H9 (cell line): ENCODE measurements around the gene GPX7. TPM values are rescaled to one million over a fixed set of nuclear protein-coding genes. Genes with fewer than 3 reads are reported as not detected.

Experiments used
- DNase-seq: peaks from one replicate; pipeline ENCODE4 v3.0.0-alpha.2; 2017
- H2AFZ ChIP-seq: one replicate; pipeline ENCODE4 v1.6.1; 2013; ENCODE audit warnings: mild to moderate bottlenecking, low read length, control low read depth, moderate library complexity
- H2AK5ac ChIP-seq: 2 replicates; pipeline ENCODE4 v1.6.1; 2013; ENCODE audit warnings: low read length, control low read depth, mixed read lengths; ENCODE audit not compliant: insufficient read length
- H2BK120ac ChIP-seq: one replicate; pipeline ENCODE4 v1.6.1; 2013; ENCODE audit warnings: low read depth, mild to moderate bottlenecking, low read length, control low read depth, inconsistent platforms; ENCODE audit not compliant: poor library complexity, severe bottlenecking
- H2BK12ac ChIP-seq: 2 replicates; pipeline ENCODE4 v1.6.1; 2013; ENCODE audit warnings: low read length, control low read depth, mixed read lengths, low read depth; ENCODE audit not compliant: insufficient read length
- H2BK15ac ChIP-seq: 2 replicates; pipeline ENCODE4 v1.6.1; 2013; ENCODE audit warnings: low read depth, low read length, control low read depth
- H2BK20ac ChIP-seq: one replicate; pipeline ENCODE4 v1.6.1; 2013; ENCODE audit warnings: low read depth, mild to moderate bottlenecking, low read length, control low read depth, inconsistent platforms; ENCODE audit not compliant: poor library complexity, severe bottlenecking
- H2BK5ac ChIP-seq: 2 replicates; pipeline ENCODE4 v1.6.1; 2013; ENCODE audit warnings: low read length, control low read depth, mixed read lengths; ENCODE audit not compliant: insufficient read length
- H3K14ac ChIP-seq: 2 replicates; pipeline ENCODE4 v1.6.1; 2013; ENCODE audit warnings: low read length, control low read depth; ENCODE audit not compliant: insufficient read depth
- H3K18ac ChIP-seq: 2 replicates; pipeline ENCODE4 v1.6.1; 2013; ENCODE audit warnings: low read depth, mild to moderate bottlenecking, mixed read lengths, low read length, control low read depth; ENCODE audit not compliant: insufficient read length
- H3K23ac ChIP-seq: 2 replicates; pipeline ENCODE4 v1.6.1; 2013; ENCODE audit warnings: low read length, control low read depth, mixed read lengths, low read depth; ENCODE audit not compliant: insufficient read length
- H3K23me2 ChIP-seq: 2 replicates; pipeline ENCODE4 v1.6.1; 2013; ENCODE audit warnings: low read depth, mild to moderate bottlenecking, mixed read lengths, low read length, control low read depth; ENCODE audit not compliant: insufficient read length, poor library complexity, severe bottlenecking
- H3K27ac ChIP-seq: 2 replicates; pipeline ENCODE4 v1.5.1; 2013; ENCODE audit warnings: low read length, control low read depth, mixed read lengths, low read depth; ENCODE audit not compliant: insufficient read length
- H3K27me3 ChIP-seq: 2 replicates; pipeline ENCODE4 v1.6.1; 2013; ENCODE audit warnings: low read length, control low read depth, inconsistent platforms; ENCODE audit not compliant: insufficient read depth
- H3K4ac ChIP-seq: 2 replicates; pipeline ENCODE4 v1.6.1; 2013; ENCODE audit warnings: low read depth, mild to moderate bottlenecking, control low read depth, inconsistent platforms, low read length, moderate library complexity
- H3K4me1 ChIP-seq: 2 replicates; pipeline ENCODE4 v1.6.1; 2013; ENCODE audit warnings: low read length, control low read depth, inconsistent platforms; ENCODE audit not compliant: insufficient read depth
- H3K4me2 ChIP-seq: 2 replicates; pipeline ENCODE4 v1.6.1; 2013; ENCODE audit warnings: low read length, control low read depth, mixed read lengths; ENCODE audit not compliant: insufficient read length, insufficient read depth
- H3K56ac ChIP-seq: 2 replicates; pipeline ENCODE4 v1.6.1; 2013; ENCODE audit warnings: low read depth, mild to moderate bottlenecking, mixed read lengths, low read length, control low read depth; ENCODE audit not compliant: insufficient read length
- H3K79me1 ChIP-seq: 2 replicates; pipeline ENCODE4 v1.6.1; 2013; ENCODE audit warnings: low read depth, mild to moderate bottlenecking, moderate library complexity, low read length, control low read depth, inconsistent platforms; ENCODE audit not compliant: insufficient read depth, poor library complexity, severe bottlenecking
- H3K79me2 ChIP-seq: 2 replicates; pipeline ENCODE4 v1.6.1; 2013; ENCODE audit warnings: low read length, control low read depth, inconsistent platforms; ENCODE audit not compliant: insufficient read depth
- H3K9ac ChIP-seq: 2 replicates; pipeline ENCODE4 v1.6.1; 2013; ENCODE audit warnings: low read length, control low read depth, mixed read lengths; ENCODE audit not compliant: insufficient read length; ENCODE audit errors: extremely low read depth
- H3K9me3 ChIP-seq: one replicate; pipeline ENCODE4 v1.6.1; 2013; ENCODE audit warnings: low read depth, low read length, inconsistent platforms; ENCODE audit not compliant: control insufficient read depth
- H3T11ph ChIP-seq: one replicate; pipeline ENCODE4 v1.6.1; 2013; ENCODE audit warnings: mild to moderate bottlenecking, low read length, control low read depth, inconsistent platforms
- H4K20me1 ChIP-seq: one replicate; pipeline ENCODE4 v1.6.1; 2013; ENCODE audit not compliant: control insufficient read depth, insufficient read length, insufficient read depth
- H4K5ac ChIP-seq: 2 replicates; pipeline ENCODE4 v1.6.1; 2013; ENCODE audit warnings: low read depth, mild to moderate bottlenecking, mixed read lengths, low read length, control low read depth; ENCODE audit not compliant: insufficient read length
- H4K8ac ChIP-seq: replicated peaks from 2 replicates; pipeline ENCODE4 v1.6.1; 2013; ENCODE audit warnings: low read length, control low read depth, mixed read lengths, low read depth; ENCODE audit not compliant: insufficient read length
- H4K91ac ChIP-seq: 2 replicates; pipeline ENCODE4 v1.6.1; 2013; ENCODE audit warnings: low read depth, mild to moderate bottlenecking, moderate library complexity, mixed read lengths, low read length, control low read depth; ENCODE audit not compliant: insufficient read length
- H3K27ac Mint-ChIP-seq, 3 experiments: 2 replicates in 2 of 3; 3 replicates in 1 of 3; pipeline ENCODE4 v1.8.0; 2020 to 2021; ENCODE audit warnings: mixed read lengths in 3 of 3, mild to moderate bottlenecking in 1 of 3, moderate library complexity in 1 of 3
- H3K27me3 Mint-ChIP-seq: 2 replicates; pipeline ENCODE4 v1.8.0; 2021; ENCODE audit warnings: low read depth, mild to moderate bottlenecking, moderate library complexity, mixed read lengths
- H3K36me3 Mint-ChIP-seq, 3 experiments: 2 replicates in 2 of 3; 3 replicates in 1 of 3; pipeline ENCODE4 v1.8.0; 2020 to 2021; ENCODE audit warnings: low read depth in 3 of 3, mixed read lengths in 3 of 3; ENCODE audit not compliant: insufficient read depth in 1 of 3
- H3K4me1 Mint-ChIP-seq, 2 experiments: 2 replicates each; pipeline ENCODE4 v1.8.0; 2020; ENCODE audit warnings: mixed read lengths in 2 of 2
- H3K4me3 Mint-ChIP-seq, 2 experiments: 2 replicates in 1 of 2; 3 replicates in 1 of 2; pipeline ENCODE4 v1.8.0; 2020 to 2021; ENCODE audit warnings: mild to moderate bottlenecking in 2 of 2, mixed read lengths in 2 of 2, moderate library complexity in 1 of 2
- H3K9me3 Mint-ChIP-seq, 2 experiments: 2 replicates in 1 of 2; 3 replicates in 1 of 2; pipeline ENCODE4 v1.8.0; 2020; ENCODE audit warnings: mild to moderate bottlenecking in 2 of 2, mixed read lengths in 2 of 2, moderate library complexity in 1 of 2
- CTCF ChIP-seq: fragments of 200-600 bp; sonication (generic); conservative IDR thresholded peaks from 3 replicates; pipeline ENCODE4 v1.8.0; 2021; ENCODE audit warnings: antibody characterized with exemption, mild to moderate bottlenecking
- WGBS: extraction: QIAGEN DNeasy Blood & Tissue Kit; methylation state at CpG from one replicate; pipeline ENCODE4 v1.1.7; 2013; ENCODE audit warnings: missing lambda C conversion rate, low lambda C conversion rate, mixed read lengths; ENCODE audit not compliant: insufficient read length; ENCODE audit errors: extremely low coverage; 5-methylcytosine and 5-hydroxymethylcytosine counted together
- total RNA-seq: library from RNA; stranded (reverse); gene quantifications from 2 replicates; pipeline ENCODE4 v1.2.1, GENCODE V29; 2021

Gene GPX7
- total RNA-seq, 1 experiment from 2014 or later: 12.1 TPM

- H3K4me1 ChIP-seq: peaks cover 4% of the 10 kb centered on the region; the same call in 1 of the 2 replicates
- WGBS: no CpG with 5 or more reads among the region's 21 CpGs
- Mint-ChIP-seq H3K4me3 (peak overlapping the region; percentile 64 to 76), H3K27ac (peak overlapping the region in 1 of 3 experiments; percentile 34; a peak in 1 of 7 replicates), H3K9me3 (no peaks in the 10 kb centered on the region), H3K27me3 (peaks cover 42% of the 10 kb centered on the region), H3K36me3 (peaks cover 0 to 1% (median 0%) of the 10 kb centered on the region in 3 experiments; a peak in 1 of 7 replicates), H3K4me1 (peaks cover 13 to 16% of the 10 kb centered on the region in 2 experiments)
- H3K9ac ChIP-seq: no peak overlapping the region
- no peak overlapping the region for H2BK20ac ChIP-seq
- no peak overlapping the region for H3K27ac ChIP-seq
- no peak overlapping the region for H4K91ac ChIP-seq
- H3K27me3 ChIP-seq: peaks cover 13% of the 10 kb centered on the region; the same call in 1 of the 2 replicates
- no peak overlapping the region for H3K56ac ChIP-seq
- H4K5ac ChIP-seq: no peak overlapping the region
- peak overlapping the region; percentile 59 for H3K4me2 ChIP-seq
- H3K4ac ChIP-seq: no peak overlapping the region
- H4K20me1 ChIP-seq: peaks cover 3% of the 10 kb centered on the region
- H2BK12ac ChIP-seq: no peak overlapping the region
- peak overlapping the region; percentile 52; the same call in 1 of the 2 replicates for H3K14ac ChIP-seq
- no peak overlapping the region for H2BK120ac ChIP-seq
- no peak overlapping the region for H4K8ac ChIP-seq
- TF ChIP-seq CTCF: no peak
- H3K23me2 ChIP-seq: peaks cover 7% of the 10 kb centered on the region
- no peak overlapping the region for H3T11ph ChIP-seq
- H2BK15ac ChIP-seq: no peak overlapping the region
- H3K79me2 ChIP-seq: no peaks in the 10 kb centered on the region
- no peaks in the 10 kb centered on the region for H3K79me1 ChIP-seq
- H2BK5ac ChIP-seq: no peak overlapping the region
- no peak overlapping the region for H2AFZ ChIP-seq
- no peak overlapping the region for H3K18ac ChIP-seq
- H3K9me3 ChIP-seq: no peaks in the 10 kb centered on the region
- DNase-seq: no peak
- H2AK5ac ChIP-seq: no peak overlapping the region
- no peak overlapping the region for H3K23ac ChIP-seq
Observed at GRCh38 chr1:52602856-52603600, 857 bp downstream of the GPX7 start.
